Subcutaneous adipose tissue (tissue), 4 donors: ENCODE measurements around the gene RTN3. TPM values are rescaled to one million over a fixed set of nuclear protein-coding genes. Genes with fewer than 3 reads are reported as not detected.

Experiments used
- CTCF ChIP-seq: fragments of 450-650 bp; IDR thresholded peaks from one replicate; pipeline ENCODE4 v1.5.1; 2016; ENCODE audit warnings: low read depth, mild to moderate bottlenecking, control low read depth, antibody characterized with exemption, moderate library complexity
- total RNA-seq, 4 donors: library from RNA; depleted of rRNA; stranded (reverse); fragments of >200 nt; gene quantifications; one replicate each; pipeline ENCODE4 v1.1.0, GENCODE V29; 2016

The RTN3 gene
- total RNA-seq, 4 donors from 2014 or later, result 179 to 283 (median 224) TPM

DNA sequence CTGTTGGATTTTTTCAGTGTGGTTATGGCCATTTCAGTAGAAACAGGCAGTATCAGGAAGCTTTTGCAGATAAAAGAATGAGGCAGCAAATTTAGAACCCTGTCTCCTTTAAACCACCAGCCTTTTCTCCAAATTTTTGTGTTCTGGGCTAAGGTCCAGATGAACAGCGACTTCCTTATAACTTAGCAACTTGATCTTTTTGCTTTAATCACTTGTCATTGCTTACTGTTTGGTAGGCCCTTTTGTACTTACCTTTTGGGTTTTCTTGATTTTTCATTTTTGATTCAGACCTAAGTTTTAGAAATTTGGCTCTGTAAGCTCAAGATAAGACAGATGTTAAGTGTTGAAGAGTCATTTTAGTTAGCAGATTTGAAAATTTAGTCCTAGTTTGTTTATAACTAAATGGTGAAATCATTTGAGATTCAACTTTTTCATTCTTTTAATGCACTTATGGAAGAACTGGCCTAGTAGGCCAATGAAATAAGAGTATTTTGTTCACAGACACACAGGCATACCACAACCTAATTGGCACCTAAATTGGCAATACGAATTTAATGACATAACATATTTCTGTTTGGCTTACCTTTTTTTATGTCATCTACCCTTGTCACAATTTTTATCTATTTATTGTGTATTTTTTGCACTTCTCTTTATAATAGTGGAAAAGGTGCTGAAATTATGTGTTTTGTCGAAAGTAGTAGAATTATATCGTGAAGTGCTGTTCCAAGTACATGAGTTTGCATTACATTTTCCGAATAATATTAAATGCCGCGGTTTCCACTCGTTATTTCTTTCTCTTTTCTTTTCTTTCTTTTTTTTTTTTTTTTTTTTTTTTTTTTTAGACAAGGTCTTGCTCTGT, 2.1 kb downstream of the RTN3 start:
- no peak for TF ChIP-seq CTCF

- no peak for TF ChIP-seq CTCF
Observed at GRCh38 chr11:63686926-63687325, 5.6 kb downstream of the RTN3 start.

GRCh38 chr11:63687845-63688244, 6.5 kb downstream of the RTN3 start:
- no peak for TF ChIP-seq CTCF

DNA sequence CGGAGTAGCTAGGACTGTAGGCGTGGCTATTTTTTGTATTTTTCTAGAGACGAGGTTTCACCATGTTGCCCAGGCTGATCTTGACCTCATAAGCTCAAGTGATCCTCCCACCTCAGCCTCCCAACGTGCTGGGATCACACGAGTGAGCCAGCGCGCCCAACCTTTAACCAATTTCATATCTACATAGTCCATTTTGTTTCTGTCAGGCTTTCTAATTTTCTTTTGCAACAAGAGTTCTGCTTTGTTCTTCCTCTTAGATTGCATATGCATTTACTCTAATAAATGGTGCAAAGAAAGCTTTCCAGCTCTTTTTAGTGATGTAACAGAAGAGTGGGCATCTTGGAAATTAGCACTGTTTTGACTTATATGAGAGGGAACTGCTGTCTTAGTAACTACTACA, 13.3 kb downstream of the RTN3 start:
- no peak for TF ChIP-seq CTCF

GRCh38 chr11:63698976-63699733, 17.9 kb downstream of the RTN3 start:
- TF ChIP-seq CTCF, result no peak

DNA sequence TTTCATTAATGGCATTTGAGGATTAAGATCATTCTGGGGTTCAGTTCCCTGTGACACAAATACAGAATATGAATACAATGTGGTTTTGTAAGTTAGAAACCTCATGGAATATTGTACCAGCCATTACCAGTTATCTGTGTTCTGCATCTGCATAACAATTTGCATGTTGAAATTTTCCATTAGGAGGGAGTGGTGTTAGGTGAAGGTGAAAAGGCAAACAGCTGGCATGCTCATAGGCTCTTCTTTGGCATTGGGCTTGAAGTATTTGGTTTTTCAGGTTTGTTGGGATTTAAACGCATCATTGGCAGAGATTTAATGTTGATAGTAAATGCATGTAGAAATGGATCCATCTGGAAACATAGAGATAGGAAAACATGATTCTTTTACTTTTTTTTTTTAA, 18.6 kb downstream of the RTN3 start:
- no peak for TF ChIP-seq CTCF

GRCh38 chr11:63705526-63705925, 24.2 kb downstream of the RTN3 start:
- TF ChIP-seq CTCF, result no peak
